Dedifferentiated amniotic fluid mesenchymal stem cell (primary cell): ENCODE data around the gene AP1M1.

Source experiments
- DNase-seq: peaks from one replicate; pipeline ENCODE4 v3.0.0-alpha.2; 2016; ENCODE audit errors: extremely low spot score

Gene AP1M1

DNA sequence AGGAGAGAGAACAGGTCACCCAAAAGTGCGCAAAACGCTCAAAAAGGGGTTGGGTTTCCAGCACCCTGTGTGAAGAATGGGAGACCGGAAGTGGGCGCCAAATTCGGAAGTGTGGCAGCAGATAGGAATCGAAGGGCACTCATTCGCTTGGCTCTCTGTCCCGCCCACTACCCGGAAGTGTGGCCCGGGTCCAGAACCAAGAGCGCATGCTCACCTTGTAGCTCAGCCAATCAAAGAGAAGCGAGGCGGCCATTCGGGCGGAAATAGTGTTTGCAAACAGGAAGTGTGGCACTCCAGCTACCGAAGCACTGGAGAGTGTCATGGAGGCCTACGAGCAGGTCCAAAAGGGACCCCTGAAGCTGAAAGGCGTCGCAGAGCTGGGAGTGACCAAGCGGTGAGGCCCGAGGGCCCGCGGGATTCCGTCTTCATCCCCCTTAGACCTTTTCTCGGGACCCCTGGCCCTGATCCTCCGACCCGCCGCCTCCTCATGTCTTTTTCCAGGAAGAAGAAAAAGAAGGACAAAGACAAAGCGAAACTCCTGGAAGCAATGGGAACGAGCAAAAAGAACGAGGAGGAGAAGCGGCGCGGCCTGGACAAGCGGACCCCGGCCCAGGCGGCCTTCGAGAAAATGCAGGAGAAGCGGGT, 12.5 kb upstream of the AP1M1 start, which contains the start of gene FAM32A:
FAM32A (plus strand) TSS at position 288 of the 645 bp plus-strand sequence; CDS start at position 321, 33 bp downstream.
- peak; percentile 99 for DNase-seq

DNA sequence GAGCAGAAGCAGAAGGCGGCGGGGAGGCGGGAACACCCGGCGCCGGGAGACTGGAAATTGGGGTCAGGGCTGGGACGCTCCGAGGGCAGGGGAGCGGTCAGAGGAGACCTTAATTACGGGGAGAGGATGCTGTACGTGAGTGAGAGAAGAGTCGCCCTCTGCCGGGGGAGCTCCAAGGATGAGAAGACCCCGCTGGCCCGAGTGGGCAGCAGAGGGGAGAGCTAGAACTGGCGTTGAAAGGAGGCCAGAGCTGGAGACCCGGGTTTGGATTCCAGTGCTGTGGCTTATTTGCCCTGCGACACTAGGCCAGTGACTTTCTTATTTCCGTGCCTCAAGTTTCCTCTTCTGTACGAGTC, 12.0 kb upstream of the AP1M1 start:
- peak; percentile 16 for DNase-seq

DNA sequence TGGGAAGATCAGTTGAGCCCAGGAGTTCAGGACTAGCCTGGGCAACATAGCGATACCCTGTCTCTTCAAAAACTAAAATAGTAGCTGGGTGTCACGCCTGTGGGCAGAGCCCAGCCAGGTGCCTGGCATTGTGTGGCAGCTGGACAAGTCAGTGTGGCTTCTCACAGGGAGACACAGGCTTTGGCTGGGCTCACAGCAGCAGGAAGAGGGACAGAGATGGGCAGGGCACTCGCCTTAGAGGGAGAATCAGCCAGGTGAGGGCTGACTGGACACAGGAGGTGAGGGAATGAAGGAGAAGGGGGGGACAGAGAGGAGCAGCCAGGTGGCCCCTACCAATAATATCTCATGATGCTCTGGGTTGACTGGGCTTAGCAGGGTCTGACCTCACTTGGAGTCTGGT, 9.2 kb upstream of the AP1M1 start:
- no peak for DNase-seq

DNA sequence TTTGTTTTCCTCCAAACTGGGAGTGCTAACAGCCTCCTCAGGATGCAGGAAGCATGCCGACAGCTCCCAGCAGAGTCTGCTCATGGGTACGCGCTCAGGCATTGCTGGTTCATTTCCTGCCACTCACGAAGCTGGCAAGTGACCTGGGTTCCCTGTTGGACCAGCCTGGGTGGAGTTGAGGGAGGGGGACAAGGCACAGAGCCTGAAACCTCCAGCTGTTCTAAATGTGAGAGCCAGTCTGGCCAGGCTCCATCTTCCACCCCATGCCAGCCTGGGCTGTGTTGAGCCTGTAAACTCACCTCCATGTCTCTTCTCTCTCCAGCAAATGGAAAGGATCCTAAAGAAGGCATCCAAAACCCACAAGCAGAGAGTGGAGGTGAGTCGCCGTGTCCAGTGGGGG, 7.5 kb upstream of the AP1M1 start:
- DNase-seq, result no peak

DNA sequence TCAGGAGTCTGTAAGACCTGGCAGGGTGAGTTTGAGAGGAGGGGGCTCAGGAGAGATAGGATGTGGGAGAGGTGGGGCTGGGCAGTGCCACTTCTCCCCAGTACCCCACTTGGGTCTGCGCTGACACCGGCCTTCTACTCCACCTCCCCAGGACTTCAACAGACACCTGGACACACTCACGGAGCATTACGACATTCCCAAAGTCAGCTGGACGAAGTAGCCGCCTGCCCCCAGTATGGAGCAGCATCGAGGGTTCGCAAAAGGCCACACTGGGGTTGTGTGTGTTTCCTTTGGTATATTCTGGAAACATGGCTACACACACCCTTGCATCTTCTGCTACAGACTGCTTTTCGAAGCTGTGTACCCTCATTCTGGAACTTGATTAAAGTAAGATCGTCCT, 7.0 kb upstream of the AP1M1 start:
- DNase-seq, result no peak

DNA sequence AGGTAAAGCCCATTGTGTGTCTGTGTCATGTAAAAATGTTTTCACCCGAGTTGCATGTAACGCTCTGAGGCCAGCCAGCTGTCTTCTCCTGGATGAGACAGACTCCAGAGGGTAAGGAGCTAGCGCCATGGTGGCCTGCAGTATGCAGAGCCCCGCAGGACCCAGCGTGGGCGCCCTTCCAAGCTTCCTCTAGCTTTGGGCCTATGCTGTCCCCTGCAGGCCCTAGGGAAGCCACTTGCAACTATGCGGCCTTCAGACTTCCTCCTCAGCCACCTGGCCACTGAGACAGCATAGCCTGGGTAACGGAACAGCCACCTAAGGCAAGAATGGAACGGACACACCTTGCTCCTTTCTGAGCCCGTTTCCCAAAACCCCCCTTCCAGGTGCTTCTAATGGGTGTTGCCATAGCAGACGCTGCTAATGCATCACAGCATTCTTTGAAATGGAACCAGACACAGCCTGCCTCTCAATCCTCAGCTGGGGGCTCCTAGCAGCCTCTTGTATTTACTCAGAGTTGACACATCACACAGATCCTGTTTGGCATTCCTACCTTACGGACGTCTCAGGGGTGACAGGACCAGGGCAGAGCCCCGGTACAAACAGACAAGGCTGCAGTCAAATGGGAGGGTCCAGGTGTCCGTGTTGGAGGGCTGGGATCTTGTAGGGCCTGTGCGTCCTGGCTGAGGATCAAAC, 6.3 kb upstream of the AP1M1 start:
- DNase-seq, result no peak

DNA sequence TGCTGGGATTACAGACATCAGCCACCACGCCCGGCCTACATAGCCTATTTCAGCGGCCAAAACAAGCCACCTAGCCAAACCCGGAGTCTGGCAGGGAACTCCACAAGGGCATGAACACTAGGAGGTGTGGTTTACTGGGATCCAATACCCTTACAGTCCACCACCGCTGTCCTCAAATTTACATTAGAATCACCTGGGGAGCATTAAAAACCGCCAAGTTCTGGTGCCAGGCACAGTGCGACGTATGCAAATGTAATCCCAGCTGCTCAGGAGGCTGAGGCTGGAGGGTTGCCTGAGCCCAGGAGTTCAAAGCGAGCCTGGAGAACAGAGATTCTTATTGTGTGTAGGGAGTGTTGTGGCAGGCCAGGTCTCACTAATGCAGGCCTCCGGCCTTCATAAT, 4.2 kb upstream of the AP1M1 start:
- peak; percentile 6 for DNase-seq

DNA sequence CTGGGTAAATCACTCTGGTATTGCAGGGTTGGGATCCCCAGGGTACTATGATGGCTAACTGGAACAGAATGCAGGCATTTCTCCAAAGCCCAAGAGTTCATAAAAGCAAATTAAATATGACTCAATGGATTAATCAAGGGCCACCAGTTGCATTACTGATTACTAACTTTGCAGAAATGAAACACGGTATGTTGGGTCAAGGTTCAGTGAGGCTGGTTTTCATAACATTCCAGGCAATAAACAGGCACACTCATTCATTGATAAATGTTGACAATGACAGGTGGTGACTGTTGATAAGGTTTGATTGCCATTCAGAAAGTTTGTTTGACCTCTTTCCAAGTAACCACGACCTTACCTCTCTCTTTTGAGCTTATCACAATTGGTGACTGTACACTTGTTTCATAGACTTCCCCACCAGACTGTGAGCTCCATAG, 506 bp upstream of the AP1M1 start:
- DNase-seq, result peak; percentile 42

DNA sequence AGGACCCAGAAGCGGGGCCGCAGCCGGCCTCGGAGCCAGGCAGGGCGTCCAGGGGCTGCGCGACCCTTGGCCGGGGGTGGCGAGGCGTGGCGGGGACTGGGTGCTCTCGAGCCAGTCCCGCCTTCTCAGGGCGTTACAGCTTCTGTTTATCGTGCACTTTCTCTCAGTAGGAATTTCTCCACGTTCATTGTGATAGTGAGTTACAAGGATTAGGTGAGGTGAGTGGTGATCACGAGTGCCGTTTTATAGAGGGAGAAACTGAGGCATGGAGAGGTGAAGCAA, 600 bp downstream of the AP1M1 start:
- DNase-seq, result no peak

DNA sequence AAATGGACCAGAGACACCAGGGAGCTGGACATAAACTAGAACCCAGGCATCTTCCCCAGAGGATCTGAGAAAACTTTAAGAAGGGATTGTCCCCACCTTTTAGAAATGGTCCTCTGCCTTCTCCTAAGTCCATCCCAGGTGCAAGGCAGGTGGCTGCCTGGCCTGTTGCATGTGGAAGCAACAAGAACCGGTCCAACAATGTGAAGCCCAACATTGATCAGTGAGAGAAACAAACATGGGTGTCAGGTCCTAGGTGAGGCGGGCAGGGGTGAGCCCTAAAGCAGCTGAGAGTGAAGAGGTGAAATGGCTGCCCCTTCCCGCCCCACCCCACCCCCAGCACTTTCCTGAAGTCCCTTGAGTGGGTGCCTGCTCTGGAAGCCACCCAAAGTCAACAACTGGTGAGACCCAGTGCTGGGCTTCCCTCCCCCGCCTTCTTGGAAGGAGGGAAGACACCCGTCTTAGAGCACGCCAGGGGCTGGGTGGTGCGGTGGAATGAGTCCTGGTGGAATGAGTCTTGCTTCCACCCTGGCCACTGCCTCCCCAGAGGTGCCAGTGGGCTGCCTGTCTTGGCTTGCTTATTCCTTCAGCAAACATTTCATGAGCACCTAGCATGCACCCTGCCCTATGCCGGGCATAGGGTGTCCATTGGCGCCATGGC, 1.7 kb downstream of the AP1M1 start:
- DNase-seq, result no peak

DNA sequence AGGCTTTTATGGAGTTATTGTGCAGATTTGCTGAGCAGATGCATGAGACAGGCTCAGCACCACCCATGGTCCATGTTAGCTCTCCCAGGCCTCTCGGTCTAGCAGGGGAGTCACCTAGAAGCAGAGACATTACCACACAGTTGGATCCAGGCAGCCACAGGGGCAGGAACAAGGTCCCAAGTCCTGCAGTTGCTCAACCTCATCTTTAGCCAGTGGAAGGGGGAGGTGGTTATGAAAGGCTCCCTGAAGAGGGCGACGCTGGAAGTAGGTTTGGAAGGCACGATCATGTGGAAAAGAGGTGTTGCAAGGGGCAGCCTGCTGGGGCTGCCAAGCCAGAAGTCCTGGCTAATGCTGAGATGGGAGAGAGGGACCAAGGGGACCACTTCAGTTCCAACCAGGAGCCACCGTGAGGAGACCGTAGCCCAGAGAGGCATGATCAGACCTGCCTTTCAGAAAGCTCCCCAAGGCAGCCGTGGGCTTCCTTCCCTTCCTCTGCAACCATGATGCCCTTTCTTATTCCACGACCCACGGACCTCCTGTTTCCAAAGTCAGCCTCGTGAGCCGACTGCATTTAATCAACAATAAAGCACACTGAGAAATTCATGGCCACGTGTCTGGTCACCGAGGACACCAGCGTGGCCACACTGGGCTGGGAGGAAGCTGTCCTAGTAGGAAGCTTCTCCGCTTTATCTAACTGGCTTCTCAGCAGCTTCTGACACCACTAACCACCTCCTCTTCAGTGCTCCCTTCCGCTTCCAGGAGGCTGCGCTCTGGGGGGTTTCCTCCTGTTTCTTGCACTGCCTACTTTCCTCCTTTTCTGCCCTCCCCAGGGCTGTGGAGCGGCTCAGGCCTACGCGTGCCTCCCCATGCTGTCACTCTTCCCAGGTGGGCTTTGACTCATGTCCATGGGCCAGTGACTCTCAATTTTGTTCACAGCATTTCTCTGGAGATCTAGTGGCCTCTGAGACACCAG, 2.6 kb downstream of the AP1M1 start:
- DNase-seq, result no peak

DNA sequence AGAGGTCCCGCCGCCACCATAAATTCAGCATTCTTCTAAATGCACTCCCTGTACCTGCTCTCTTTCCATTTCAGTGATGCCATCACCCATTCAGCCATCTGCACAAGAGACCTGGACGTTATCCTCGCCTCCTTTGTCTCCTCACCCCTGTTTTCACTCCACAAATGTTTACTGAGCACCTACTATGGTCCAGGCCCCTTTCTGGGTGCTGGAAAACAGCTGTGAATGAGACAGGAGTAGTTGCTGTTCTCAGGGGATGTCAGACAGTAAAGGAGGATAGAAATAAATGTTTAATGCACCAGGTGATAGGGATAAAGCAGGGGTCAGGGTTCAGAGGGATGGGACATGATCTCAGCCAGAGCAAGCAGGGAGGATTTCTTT, 3.3 kb downstream of the AP1M1 start:
- no peak for DNase-seq

DNA sequence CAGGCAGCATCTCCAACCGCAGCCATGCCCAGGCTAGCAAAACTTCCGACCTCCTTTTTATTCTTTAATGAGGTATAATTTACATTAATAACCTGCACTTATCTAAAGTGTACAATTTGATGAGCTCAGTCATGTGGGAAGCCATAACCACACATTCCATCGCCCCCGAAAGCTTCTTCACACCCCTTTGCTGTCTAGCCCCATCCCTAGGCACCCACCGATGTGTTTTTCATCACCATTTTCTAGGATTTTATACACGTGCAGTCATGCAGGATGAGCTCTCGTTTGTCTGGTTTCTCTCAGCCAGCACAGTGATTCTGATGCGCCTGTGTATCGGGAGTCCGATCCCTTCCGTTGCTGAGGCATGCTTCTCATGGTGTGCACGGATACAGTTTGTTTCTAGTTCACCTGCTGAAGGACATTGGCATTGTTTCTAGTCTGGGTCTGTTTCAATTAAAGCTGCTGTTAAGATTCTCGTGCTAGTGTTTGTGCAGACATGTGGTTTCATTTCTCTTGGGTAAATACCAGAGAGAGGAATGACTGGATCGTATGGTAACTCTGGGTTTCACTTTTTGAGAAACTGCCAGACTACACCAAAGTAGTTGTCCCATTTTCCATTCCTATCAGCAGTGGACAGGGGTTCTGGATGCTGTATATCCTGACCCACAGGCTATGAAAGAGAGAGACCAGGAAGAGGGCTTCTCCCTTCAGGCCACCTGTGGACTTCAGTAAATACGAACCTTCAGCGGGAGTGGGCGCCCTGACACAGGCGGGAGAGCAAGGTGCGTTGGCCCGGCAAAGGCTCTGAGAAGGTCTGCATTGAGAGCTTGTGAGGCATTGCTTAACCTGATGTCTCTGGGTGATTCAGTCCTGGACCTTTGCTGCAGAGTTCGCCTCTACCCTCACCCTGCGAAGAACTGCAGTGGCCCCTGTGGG, 4.9 kb downstream of the AP1M1 start:
- DNase-seq, result peak; percentile 17

DNA sequence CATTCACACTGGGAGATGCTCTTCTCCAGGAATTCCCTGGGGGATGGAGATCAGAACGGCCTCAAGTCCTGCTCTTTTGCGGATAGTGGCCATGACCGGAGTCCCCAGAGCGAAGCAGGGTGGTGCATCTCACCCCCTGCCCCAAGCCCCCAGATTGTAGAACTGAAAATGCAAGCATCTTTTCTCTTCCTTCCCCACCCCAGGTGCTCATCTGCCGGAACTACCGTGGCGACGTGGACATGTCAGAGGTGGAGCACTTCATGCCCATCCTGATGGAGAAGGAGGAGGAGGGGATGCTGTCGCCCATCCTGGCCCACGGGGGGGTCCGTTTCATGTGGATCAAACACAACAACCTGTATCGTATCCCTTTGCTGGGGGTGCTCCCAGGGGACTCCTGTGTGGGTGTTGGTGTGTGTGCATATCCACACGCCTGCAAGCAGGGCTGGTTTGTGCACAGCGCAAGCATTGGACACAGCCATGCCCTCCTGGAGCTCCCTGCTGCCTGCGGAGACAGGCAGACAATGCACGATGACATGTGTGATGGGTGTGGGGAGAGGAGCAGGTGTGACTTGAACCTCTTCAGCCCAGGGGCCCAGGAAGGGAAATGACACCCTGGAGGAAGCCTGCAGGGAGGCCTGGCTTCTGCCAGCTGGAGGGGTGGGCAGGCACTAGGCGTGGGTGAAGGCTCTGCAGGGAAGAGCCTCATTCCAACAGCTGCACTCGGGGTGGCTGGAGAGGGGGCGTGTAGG, 5.7 kb downstream of the AP1M1 start:
- no peak for DNase-seq

DNA sequence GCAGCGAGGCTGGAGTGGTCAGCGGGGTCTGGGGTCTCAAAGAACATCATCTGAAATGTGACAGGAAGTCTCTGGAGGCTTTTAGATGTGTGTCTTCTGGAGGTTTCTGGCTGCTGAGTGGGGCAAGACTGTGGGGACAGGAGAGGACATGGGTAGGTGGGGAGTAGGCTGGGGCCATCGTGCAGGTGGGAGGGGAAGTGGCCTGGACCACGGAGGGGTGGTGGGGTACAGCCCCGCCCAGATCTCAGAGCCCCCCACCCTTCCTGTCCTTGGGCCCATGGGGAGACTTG, 6.2 kb downstream of the AP1M1 start:
- DNase-seq, result no peak

DNA sequence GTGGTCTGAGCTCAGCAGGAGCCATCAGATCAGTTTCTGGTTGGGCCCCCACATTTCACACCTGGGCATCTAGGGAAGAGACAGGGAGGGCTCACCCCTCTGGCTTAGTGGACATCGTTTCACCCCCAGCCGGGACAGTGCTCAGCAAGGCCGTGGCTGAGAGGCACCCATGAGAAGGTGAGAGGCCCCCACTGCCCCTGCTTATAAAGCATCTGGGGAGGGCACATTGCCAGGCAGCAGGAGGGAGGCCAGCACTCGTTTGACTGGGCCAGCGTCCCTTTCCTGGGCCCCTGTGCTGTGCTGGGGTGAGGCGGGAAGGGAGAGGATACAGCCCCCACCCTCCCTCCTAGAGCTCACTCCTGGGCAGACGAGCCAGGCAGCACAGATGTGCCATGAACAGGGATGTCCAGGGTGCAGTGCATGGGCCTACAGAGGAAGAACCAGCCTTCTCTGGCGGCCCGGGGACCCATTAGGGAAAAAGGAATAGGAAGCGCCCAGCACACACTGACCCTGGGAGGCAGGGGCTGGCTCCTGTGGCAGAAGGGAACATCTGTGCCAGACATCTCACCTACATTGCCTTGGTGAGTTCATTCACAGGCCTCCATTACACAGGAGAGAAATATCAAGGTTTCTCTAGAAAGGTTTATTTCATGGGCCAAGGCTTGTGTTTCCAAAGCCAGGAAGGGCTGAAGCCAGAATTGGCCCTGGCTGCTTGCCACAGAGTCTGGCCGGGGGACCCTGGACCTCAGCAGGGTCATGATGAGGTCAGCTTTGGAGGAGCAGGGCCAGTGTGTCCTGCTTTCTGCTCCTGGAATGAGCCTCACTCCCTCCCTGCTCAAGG, 7.7 kb downstream of the AP1M1 start:
- no peak for DNase-seq

DNA sequence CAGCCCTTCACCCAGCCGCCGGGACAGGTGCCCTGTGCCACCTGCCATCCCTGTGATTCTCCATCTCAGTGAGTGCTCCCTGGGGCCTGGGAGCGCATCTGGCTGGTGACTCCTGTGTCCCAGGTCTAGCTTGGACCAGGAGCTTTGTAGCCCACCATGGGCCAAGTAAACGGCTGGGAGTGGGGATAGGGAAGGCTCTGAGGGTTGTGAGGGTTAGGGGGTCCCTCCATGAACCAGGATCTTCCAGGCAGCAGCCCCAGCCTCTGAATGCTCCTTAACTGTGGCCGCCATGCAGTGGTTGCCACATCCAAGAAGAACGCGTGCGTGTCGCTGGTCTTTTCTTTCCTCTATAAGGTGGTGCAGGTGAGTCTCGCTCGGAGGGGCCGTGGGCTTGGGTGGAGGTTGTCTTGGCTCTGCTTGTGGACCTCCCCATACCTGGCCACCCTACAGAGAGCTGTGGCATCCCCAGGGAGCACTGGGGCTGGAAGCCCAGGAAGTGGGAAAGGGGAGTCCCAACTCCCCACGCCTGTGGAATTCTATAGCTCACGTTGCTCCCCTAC, 8.4 kb downstream of the AP1M1 start:
- DNase-seq, result no peak

DNA sequence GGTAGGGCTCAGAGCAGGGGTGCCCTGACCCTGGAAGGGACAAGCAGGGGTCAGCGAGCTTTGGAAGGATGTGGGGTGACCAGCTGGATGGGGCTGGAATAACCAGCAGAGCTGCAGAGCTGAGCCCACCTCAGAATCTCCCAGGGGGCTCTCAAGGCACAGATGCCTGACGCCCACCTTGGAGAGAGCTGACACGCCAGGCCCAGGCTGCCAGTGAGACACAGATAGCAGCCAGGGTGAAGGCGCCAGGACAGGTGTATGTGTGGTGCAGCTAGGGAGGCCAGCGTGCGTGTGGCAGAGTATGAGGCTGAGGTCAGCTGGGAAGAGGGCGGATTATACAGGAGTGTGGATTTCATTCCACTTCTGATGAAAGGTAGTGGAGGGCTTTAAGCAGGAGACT, 8.9 kb downstream of the AP1M1 start:
- no peak for DNase-seq

DNA sequence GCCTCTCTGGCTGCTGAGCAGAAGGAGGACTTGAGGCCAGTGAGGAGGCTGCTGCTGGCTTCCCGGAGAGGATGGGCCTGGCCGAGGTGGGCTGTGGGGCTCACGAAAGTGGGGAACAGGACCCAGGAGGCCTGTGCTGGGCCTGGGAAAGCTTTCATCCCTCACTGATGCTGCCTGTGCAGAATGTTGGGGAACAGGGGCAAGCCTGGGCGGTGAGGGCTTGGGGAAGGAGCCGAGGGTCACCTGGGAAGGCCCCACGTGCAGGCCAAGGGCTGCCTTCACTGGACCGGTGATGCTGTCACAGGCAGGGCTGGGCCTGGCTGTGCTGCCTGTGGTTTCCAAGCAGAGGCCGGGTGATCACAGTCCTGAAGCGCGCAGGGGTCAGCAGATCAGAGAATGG, 9.4 kb downstream of the AP1M1 start:
- DNase-seq, result no peak
